NT2/D1 (cell line): ENCODE measurements around the gene CGN.

ENCODE experiments used
- SUZ12 ChIP-seq: IDR thresholded peaks from 2 replicates; pipeline ENCODE4 v1.6.1; 2011; ENCODE audit not compliant: insufficient read length, insufficient read depth; ENCODE audit errors: extremely low read depth
- YY1 ChIP-seq: IDR thresholded peaks from 2 replicates; pipeline ENCODE4 v1.6.1; 2011; ENCODE audit not compliant: insufficient read length, insufficient read depth
- ZNF274 ChIP-seq: IDR thresholded peaks from 2 replicates; pipeline ENCODE4 v1.6.1; 2011; ENCODE audit warnings: mild to moderate bottlenecking, low read depth, low read length

- TF ChIP-seq ZNF274 (no peak), YY1 (no peak), SUZ12 (no peak)
These were observed 25.4 kb upstream of the CGN start for GRCh38 chr1:151485685-151486255.
